Dermis microvascular lymphatic vessel endothelial cell (primary cell): ENCODE results near the gene ALK. TPM values are rescaled to one million over a fixed set of nuclear protein-coding genes. Genes with fewer than 3 reads are reported as not detected.
A peak's percentile ranks its signal among the peaks of the same experiment; 100 is the strongest.

ENCODE experiments used
- DNase-seq, 2 donors: peaks; one replicate each; pipeline versions ENCODE4 v3.0.0 to v3.0.0-alpha.2; 2010; ENCODE audit warnings: low read depth in 2 of 2
- total RNA-seq: library from RNA; depleted of rRNA; stranded (reverse); fragments of >200 nt; gene quantifications from 2 replicates; pipeline ENCODE4 v1.2.1, GENCODE V29; 2014

The ALK gene
- total RNA-seq, 1 donor from 2014 or later: not detected

- DNase-seq: no peak
Observed at GRCh38 chr2:29226808-29227207, 694.6 kb downstream of the ALK start.

GRCh38 chr2:29226375-29226774 lies 695.0 kb downstream of the ALK start:
- DNase-seq: no peak

GRCh38 chr2:29225814-29226213 lies 695.6 kb downstream of the ALK start:
- no peak for DNase-seq

GRCh38 chr2:29224693-29225551 lies 696.5 kb downstream of the ALK start:
- DNase-seq: no peak

GRCh38 chr2:29223851-29224692 lies 697.3 kb downstream of the ALK start:
- DNase-seq: peak in 1 of 2 donors; percentile 39

GRCh38 chr2:29223257-29223656 lies 698.1 kb downstream of the ALK start:
- no peak for DNase-seq

- DNase-seq: no peak
Observed at GRCh38 chr2:29222381-29223179, 698.8 kb downstream of the ALK start.

GRCh38 chr2:29220506-29221270 lies 700.7 kb downstream of the ALK start:
- DNase-seq: no peak

GRCh38 chr2:29219374-29219773 lies 702.0 kb downstream of the ALK start:
- DNase-seq: no peak

GRCh38 chr2:29218550-29219125 lies 702.7 kb downstream of the ALK start:
- DNase-seq: no peak

- no peak for DNase-seq
Observed at GRCh38 chr2:29218071-29218470, 703.3 kb downstream of the ALK start.

- no peak for DNase-seq
Observed at GRCh38 chr2:29216609-29216909, 704.8 kb downstream of the ALK start.

GRCh38 chr2:29215739-29216608 lies 705.4 kb downstream of the ALK start:
- DNase-seq: no peak

- DNase-seq: no peak
Observed at GRCh38 chr2:29215073-29215472, 706.3 kb downstream of the ALK start.

- DNase-seq: peak in 1 of 2 donors; percentile 18
Observed at GRCh38 chr2:29213888-29214291, 707.5 kb downstream of the ALK start.

GRCh38 chr2:29212009-29212408 lies 709.4 kb downstream of the ALK start:
- DNase-seq: peak in 1 of 2 donors; percentile 42

- DNase-seq: no peak
Observed at GRCh38 chr2:29209551-29209950, 711.8 kb downstream of the ALK start.

GRCh38 chr2:29207352-29208148 lies 713.8 kb downstream of the ALK start:
- DNase-seq: no peak

- no peak for DNase-seq
Observed at GRCh38 chr2:29206941-29207340, 714.4 kb downstream of the ALK start.
